GM21786 (cell line): ENCODE measurements around the gene GRAMD1B.
A peak's percentile ranks its signal among the peaks of the same experiment; 100 is the strongest.
"Not testable (repeated sequence)": the region's sequence is repeated elsewhere in the genome, so short reads cannot be mapped to it uniquely, and the experiment has no call there.

Experiments
- ATAC-seq: cut with Tn5 transposase; IDR thresholded peaks from one replicate; pipeline ENCODE4 v1.9.1; 2021; ENCODE audit not compliant: unreplicated experiment

The GRAMD1B gene

DNA sequence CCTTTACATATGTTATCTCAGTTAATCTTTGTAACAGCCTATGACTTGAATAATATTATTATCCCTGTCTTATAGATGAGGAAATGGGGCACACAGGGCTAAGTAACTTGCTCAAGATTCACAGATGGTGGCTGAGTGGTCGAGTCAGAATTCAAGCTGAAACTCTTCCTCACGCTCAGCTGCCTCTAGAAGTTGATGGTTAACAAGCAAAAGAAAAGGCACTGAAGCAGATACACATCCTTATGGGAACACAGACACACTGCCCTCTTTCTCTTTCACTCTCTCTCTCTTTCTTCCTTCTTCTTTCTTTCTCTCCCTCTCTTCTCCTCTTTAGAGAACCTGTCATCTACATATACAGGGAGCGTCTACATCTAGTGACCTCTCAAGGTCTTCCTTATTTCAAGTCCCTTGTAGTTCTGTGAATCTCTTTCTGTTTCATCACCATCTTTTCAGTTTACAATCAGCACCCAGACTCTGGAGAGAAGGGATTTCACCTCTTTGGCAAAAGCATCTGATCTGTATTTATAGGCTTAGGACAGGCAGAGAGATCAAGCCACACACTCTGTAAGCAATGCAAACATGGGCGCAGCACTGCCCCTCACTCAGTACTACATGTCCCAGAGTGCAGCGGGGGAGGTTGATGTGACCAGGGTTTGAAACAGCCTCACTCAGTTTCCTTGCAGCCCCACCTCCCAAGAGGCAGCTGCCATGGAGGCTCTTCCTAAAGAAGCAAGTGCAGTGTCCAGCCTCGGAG lies 75.7 kb downstream of the GRAMD1B start:
- ATAC-seq, result peak; percentile 75

DNA sequence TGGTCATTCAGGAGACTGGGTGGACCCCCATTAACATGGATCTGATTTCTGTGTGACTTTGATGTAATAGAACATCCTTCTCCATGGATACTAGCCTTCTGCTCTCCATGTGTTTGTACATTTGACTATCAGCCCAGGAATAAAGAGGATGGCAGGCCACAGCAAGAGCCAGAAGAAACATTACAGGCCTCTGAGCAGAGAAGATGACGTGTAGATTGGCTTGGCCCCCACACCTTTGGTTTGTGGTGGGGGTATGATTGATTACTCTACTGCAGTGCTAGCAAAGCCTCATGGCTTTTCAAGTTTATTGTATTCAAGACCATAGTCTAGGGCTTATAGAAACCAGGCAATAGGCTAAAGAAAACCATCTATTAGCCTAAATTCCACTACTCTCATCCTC lies 77.0 kb downstream of the GRAMD1B start:
- no peak for ATAC-seq

DNA sequence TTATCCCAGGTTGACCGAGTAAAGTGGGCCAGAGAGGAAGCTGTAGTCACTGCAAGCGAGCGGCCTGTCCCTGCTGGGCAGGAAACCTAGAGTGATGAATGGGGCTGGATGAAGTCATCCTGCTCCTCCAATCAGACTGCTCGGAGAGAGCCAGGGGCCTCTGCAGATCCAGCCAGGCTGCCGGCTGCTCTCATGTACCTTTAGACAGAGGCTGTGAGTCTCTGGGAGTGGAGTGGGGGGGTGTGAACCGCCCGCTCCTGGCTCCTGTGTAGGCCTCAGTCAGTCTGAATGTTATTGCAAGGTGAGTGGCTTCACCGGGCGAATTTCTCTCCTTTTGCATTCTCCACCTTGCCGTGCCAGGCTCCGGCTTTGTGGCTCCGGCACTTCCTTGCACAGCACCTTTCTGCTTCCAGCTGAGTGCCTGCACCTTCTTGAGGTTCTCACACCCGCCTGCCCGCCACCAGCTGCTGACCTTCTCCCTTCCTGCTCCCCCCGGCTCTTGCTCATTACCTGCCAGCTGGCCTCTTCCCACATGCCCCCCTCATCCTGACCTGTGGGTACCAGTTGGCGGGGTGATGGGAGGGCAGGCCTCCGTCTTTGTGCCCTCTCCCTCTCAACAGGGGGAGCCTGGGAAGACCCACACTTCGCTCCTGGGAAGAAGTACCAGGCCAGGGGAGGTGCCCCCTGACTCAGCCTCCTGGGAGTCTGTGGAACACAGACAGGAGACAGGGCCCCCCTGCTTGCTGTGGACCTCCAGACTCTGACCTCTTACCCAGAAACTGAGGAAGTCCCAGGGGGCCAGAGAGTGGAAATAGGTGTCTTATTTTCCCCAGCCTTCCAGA lies 79.9 kb downstream of the GRAMD1B start:
- no peak for ATAC-seq

DNA sequence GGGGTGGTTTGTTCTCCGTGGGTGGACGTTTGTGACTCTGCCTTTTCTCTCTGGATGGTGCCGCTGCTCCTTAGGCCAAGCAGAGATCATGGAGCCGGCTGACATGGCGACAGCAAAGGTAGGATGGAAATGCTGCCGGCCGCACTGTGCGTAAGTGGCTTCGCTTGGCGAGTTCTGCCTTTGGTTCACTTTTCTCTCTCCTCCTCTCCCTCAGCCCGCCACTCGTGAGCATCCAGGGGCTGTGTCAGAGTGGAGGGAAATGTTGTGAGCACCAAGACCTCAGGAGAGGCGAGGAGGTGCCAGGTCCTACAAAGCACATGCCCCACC lies 80.5 kb downstream of the GRAMD1B start:
- ATAC-seq, result no peak

DNA sequence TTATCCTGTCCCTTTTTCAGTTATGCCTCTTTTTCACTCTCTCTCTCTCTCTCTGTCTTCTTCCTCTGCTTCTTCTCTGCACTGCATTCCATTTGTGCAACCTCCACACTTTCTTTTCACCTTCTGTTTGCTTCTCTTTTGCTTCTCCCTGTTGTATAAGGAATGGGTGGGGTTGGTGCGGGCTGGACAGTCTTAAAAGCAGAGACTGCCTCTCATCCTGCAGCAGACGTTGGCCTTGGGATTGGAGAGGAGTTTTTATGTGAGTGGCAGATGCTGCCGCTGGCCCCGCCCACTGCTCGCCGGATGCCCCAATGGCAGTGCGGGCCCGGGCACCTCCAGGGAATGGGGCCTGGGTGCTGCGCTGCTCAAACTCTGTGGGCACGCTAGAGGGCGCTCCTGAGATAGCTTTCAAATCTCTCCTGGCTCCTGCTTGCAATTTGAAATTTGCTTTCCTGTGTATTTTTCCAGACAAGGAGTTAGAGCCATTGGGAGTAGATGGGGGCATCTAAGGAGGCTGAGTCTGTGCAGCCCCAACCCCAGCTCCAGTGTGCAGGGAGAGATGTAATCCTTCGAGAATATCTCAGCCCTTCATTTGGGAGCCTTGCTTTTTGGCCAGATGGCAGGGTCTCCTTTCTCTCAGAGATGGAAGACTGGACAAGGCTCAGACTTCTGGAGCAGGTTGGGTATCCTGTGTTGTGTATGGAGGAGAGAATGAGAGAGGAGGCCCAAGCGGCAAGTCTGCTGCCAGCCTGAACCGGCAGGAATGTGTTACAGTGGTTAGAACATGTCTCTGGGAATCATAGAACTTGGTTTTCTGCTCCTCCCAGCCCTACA lies 81.2 kb downstream of the GRAMD1B start:
- peak; percentile 91 for ATAC-seq

DNA sequence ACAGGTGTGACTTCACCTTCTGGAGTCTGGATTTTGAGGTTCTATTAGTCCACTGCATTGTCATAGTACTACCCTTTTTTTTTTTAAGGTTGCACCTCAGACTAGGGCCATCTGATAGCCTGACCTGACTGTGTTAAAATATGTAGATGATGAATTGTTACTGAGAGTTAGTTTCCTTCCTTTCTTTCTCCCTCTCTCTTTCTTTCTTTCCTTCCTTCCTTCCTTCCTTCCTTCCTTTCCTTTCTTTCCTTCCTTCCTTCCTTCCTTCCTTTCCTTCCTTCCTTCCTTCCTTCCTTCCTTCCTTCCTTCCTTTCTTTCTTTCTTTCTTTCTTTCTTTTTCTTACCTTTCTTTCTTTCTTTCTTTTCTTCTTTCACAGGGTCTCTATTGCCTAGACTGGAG lies 83.2 kb downstream of the GRAMD1B start:
- not testable (repeated sequence) for ATAC-seq

DNA sequence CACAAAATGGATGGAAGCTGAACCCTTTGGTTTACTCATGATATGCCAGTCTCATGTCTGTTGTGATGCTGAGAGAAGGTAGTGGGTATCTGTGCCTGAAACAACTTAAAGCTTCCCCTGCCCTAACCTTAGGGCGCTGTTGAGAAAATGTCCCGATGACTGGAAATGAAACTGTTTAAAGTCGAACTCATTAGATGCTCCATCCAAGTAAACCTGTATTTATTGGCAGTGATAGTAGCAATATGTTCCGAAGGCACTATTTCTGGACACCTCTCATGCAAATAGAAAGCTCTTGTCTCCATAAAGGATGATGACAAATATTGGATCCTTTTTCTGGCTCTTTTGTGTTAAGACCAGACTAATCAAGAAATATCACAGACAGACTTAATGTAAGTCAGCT lies 86.2 kb downstream of the GRAMD1B start:
- ATAC-seq, result no peak

DNA sequence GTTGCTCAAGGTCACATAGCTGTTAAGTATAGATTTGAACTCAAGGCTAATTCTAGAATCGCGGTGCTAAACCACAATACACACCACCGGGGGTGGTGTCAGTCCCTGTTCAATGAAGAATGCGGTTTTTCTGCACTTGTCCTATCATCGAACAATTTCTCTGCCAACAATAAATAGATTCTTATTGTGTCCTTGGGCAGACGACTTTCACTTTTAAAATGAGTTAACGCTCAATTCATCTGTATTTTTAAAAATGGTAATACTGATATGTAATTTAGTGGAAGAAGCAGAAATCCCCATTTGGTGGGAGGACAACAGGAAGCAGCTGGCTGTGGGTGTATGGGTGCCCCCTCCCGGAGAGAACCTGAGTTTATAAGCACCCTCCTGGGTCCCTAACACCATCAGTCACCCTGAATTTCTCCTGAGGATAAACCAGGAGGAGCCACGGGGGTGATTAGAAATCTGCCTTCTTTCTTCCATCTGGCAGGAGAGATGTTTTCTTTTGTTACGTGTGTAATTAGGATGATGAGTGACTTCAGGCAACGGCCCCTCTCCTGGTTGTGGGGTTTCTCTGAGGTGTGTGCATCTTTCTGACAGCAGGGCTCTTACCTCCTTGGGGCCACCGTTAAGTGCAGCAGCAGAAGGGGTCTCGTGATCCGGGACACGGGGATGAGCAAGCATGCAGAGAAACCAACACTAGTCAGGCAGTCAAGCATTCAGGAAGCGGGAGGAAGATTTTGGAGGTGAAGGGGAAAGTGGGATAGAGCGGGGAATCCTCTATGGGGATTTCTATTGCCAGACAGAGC lies 87.7 kb downstream of the GRAMD1B start:
- peak; percentile 53 for ATAC-seq

DNA sequence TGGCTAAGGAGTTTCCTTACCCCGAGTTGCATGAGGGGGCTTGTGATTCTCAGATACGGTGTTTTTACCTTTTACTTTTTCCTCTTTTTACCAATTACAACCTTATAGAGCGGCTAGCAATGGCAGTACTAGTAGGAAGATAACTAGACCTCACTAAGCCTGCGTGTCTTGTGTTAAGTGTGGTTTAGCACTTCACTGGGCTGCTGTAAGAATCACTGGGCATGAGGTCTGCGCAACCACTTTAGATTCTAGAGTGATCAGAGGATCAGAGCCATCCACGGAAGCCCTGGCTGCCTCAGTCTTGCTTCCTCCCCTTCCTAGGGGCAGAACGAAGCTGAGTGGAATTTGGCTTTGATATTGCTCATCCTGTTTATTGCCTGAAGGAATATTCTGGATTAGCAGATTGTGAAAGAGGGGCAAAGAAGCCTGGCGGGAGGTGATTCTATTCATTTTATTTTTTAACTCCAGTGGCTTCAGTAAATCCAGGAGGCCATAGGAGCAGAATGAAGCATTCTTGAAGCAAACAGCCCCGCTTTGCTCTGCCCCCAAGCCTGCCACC lies 88.5 kb downstream of the GRAMD1B start:
- ATAC-seq, result no peak

DNA sequence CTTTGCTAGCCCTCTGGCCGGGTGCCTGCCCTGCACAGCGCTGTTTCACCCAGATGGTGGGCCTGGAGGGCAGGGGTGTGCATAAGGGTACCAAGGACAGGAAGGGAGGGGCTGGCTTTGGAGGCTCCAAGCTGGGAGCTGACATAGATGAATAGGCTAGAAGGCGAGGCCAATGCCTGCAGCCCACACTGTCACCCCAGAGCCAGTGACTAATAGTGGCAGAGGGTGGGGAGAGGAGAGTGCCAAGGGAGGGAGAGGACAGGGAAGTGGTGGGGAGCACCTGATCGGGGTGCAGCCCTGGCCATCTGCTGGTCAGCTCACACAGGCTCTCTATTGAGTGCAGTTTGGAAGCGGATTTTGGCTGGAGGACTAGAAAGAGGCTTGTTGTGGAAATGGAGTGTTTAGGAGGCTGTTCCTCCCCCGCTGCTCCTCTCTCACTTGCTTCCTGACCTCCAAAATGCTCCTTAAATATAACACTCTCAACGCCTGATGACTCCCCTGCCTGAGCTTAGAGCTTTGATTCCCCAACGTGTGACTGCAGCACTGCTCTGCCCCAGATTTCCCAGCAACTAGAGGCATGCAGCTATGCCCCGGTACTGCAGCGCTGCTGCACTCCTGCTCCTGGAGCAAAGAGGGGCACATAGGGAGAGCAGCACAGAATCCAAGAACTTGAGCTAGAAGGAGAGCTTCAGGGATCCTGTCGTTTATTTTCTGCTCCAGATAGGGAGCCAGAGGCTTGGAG lies 89.2 kb downstream of the GRAMD1B start:
- ATAC-seq, result no peak

DNA sequence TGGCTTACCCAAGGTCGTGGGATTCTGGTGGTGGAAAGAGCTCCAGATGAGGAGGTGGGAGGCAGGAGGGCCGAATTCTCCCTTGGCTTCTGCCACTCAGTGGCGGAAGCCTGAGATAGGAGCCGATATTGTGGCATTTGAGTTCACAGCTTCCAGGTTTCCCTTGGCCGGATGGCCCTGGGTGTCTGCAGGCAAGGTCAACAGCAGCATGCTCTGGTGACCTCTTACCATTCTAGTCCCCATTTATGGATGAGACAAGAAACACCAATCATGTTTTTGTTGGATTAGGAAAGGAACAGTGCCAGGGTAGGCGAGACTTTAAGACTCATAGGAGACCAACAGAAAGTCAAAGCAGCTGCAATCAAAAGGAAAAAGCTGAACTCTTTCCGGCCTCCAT lies 89.7 kb downstream of the GRAMD1B start:
- ATAC-seq, result no peak

DNA sequence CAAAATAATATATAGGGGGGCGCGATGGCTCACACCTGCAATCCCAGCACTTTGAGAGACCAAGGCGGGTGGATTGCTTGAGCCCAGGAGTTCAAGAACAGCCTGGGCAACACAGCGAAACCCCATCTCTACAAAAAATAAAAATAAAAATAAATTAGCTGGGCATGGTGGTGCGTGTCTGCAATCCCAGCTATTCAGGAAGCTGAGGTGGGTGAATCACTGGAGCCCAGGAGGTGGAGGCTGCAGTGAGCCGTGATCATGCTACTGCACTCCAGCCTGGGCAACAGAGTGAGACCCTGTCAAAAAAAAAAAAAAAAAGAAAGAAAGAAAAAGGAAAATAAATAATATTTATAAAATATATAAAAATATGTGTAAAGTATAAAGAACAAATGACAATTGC lies 90.4 kb downstream of the GRAMD1B start:
- not testable (repeated sequence) for ATAC-seq

DNA sequence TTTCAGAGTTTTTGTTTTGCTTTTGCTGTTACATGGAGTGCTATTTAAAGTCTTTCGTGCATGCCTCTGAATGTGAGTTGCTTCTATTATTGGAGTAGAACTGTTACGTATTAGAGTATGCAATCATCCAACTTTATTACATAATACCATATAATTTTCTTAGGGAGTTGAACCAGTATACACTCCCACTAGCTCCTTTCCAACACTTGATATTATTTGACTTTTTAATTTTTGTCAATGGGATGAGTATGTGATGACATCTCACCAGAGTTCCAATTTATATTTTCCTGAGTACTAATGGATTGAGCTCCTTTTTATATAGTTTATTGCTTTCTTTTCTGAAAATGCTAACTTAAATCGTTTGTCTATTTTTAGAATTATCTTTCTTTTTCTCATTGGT lies 90.9 kb downstream of the GRAMD1B start:
- ATAC-seq, result no peak

DNA sequence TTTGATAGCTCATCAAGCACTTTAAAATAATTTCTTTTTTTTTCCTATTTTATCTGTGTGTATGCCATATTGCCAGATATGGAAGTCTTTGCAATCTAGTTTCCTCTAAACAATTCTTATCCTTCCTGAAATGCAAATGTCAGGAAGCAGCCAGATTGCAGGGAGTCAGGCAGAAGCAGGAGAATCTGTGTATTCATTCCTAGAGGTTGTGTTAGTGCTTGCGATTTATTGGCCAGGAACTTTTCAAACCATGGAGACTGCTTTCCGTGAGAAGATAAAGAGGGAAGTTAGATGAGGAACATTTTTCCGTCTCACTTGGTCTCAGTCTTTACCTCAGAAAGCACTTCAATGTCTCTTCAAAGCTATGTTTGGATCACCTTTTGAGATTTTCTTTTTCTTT lies 91.9 kb downstream of the GRAMD1B start:
- ATAC-seq, result no peak

DNA sequence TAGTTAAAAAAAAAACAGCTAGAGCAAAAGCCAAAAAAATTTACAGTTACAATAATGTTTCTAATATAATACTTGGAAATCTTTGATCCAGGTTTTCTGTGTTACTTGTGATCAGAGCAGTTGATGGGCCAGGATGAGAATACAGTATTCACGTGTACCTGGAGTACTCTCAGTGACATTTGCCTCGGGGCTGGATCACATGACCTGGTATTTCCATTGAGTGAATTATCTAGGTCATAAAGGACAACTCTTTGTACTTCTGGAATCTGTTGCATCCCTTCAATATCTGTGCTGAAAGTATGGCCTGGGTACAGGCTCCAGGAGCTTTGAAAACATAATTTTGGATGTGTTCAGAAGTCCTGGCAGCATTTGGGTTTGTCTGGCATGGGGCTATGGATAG lies 93.5 kb downstream of the GRAMD1B start:
- no peak for ATAC-seq

DNA sequence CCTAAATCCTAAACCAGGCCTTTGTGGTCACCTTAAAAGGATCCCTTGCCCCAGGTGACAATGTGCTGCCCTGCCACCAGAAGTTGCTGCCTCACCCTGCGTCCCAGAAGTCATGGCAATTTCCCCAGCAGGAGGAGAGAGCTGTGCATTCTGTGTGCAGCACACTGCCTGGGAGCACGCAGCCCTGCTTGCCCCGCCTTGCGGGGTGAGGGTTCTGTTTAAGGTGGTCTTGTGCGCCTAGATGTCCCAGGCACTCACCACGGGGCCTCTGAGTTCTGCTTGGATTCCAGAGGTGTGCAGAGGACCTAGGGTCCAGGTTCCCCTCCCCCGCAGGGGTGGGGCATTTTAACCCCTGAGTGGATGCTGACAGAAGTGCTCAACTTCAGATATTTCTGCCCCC lies 95.0 kb downstream of the GRAMD1B start:
- no peak for ATAC-seq

DNA sequence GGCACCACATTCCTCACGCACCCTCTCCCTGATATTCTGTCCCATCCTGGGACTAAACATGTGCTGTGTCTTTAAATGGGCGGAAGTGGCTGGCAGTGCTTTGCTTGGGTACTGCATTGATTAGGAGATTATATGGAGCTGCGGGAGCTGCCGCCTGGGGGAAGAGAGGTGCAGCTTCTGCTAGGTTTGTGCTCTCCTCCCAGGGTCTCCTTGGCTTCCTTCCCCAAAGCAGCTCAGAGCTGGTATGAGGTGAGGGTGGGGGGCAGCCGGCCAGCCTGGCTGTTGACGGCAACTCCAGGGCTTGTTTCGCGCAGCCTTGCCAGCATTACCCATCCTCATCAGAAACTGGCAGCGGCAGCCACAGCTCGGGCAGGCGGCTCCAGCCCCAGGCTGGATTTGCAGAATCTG lies 95.4 kb downstream of the GRAMD1B start:
- ATAC-seq, result no peak

DNA sequence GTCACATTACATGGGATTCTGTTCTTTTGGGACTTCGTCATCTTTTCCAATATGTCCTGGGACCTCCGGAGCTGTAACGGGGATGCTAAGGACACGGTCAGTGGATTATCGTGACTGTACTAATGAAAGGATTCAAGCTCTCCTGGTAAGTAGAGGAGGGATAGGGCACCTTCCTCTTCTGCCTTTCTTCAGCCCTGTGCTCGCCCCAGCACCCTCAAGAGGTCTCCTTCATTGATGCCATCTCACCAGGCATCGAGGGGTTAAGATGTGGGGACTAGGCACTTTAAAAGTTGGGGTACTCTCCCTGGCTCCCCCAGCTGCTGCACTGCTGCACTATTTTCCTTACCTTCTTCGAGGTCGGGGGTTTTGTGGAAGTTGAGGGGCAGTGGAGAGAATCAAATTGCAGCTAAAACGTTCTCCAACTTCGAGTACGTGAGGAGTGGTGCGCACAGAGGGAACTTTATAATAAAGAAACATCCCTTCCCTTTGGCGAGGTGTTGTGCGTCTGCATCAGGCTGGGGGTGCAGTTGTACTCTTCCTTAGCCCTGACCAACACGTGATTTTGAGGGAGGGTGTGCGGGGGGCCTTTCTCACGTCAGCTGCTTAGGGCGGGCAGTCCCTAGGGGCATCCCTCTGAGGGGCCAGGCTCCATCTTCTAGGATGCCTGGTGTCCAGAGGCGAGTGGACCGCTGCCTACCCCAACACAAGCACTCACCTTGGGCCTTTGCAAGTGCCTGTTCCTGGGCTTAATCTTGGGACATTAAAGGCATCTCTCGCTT lies 96.1 kb downstream of the GRAMD1B start:
- ATAC-seq, result no peak

DNA sequence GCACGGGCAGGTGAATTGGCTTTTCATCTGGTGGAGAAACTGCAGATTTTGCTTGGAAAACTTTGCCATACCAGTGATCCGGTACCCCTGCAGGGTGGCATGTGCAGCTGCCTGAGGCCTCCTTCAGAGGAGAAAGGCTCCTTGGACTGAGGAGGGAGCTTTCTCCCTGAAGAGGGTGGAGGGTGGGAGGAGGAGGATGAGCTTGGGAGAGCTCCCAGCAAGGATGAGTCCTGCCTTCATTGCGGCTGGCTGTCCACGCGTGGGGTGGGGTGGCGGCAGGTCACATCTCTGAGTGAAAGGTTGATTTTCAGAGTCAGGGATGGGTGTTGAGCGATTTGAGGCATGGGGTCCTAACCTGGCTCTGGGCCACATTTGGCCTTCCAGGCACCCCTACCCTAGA lies 96.8 kb downstream of the GRAMD1B start:
- ATAC-seq, result no peak
